Right forelimb (tissue), 1 donor: ENCODE results near the gene GJB1.
"Not testable (repeated sequence)": the region's sequence is repeated elsewhere in the genome, so short reads cannot be mapped to it uniquely, and the experiment has no call there.

Experiments
- DNase-seq: peaks from one replicate; pipeline ENCODE4 v3.0.0-alpha.2; 2018

GJB1 gene

DNA sequence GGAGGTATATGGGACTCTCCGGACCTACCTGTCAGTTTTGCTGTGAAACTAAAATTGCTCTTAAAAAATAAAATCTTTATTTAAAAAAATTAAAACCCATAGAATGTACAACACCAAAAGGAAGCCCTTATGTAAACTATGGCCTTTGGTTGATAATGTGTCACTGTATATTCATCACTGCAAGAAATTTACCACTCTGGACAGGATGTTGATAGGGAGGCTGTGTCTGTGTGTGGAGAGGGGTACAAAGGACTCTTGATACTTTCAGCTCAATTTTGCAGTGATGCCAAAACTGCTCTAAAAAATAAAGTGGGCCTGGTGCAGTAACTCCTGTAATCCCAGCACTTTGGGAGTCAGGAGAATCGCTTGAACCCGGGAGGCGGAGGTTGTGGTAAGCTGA lies 33.8 kb downstream of the GJB1 start:
- DNase-seq = no peak

DNA sequence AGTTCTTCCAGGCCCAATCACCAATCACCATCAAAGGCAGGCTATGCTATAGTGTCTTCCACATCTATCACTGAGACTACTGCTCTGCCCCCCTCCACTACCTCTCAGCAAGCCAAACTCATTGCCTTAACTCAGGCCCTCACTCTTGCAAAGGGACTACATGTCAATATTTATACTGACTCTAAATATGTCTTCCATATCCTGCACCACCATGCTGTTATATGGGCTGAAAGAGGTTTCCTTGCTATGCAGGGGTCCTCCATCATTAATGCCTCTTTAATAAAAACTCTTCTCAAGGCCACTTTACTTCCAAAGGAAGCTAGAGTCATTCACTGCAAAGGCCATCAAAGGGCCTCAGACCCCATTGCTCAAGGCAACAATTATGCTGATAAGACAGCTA lies 45.6 kb downstream of the GJB1 start:
- not testable (repeated sequence) for DNase-seq

DNA sequence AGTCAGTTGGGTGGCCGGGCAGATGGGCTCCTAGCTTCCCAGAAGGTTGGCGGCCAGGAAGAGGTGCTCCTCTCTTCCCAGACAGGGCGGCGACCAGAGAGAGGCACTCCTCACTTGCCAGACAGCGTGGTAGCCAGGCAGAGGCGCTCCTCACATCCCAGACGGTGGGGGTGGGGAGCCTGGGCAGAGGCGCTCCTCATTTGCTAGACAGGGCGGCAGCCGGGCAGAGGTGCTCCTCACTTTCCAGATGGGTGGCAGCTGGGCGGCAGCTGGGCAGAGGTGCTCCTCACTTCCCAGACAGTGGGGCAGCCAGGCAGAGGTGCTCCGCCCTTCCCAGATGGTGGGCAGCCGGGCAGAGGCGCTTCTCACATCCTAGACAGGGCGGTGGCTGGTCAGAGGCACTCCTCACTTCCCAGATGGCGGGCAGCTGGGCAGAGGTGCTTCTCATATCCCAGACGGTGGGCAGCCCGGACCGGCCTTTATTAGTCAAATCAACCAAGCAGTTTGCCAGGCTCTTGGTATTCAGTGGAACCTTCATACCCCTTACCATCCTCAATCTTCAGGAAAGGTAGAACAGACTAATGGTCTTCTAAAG lies 46.9 kb downstream of the GJB1 start:
- no peak for DNase-seq

DNA sequence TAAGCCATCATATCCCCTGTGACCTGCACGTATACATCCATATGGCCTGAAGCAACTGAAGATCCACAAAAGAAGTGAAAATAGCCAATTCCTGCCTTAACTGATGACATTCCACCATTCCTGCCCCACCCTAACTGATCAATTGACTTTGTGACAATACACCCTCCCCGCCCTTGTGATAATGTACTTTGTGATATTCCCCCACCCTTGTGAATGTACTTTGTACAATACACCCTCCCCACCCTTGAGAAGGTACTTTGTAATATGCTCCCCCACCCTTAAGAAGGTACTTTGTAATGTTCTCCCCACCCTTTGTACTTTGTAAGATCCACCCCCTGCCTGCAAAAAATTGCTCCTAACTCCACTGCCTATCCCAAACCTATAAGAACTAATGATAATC lies 49.3 kb downstream of the GJB1 start:
- DNase-seq = not testable (repeated sequence)
